PC-3 (cell line): ENCODE results near the gene POLL. TPM values are rescaled to one million over a fixed set of nuclear protein-coding genes. Genes with fewer than 3 reads are reported as not detected.
"Not testable (repeated sequence)": the region's sequence is repeated elsewhere in the genome, so short reads cannot be mapped to it uniquely, and the experiment has no call there.

Source experiments
- ATAC-seq: fragments of 200-7000 bp; cut with Tn5 transposase; 2 replicates; pipeline ENCODE4 v1.9.1; 2020; ENCODE audit warnings: mild to moderate bottlenecking, moderate library complexity
- BruUV-seq: library from RNA; stranded (reverse); fragments of 400-500 nt; replicated peaks from 2 replicates; lab custom pipeline; 2021; lab: Mats Ljungman, UMichigan
- CTCF ChIA-PET: fragments of 300-600 bp; sonication (Branson Sonifier 250); formaldehyde crosslinking; loops from one replicate; lab custom pipeline; 2022; ENCODE audit warnings: antibody characterized with exemption; lab: Charles Lee
- POLR2A ChIA-PET: fragments of 300-600 bp; sonication (Branson Sonifier 250); formaldehyde crosslinking; loops from one replicate; lab custom pipeline; 2022; ENCODE audit warnings: antibody characterized with exemption; ENCODE audit not compliant: unreplicated experiment; lab: Charles Lee
- DNase-seq: peaks from one replicate; pipeline ENCODE4 v3.0.0-alpha.2; 2015
- H2AFZ ChIP-seq: fragments of 300-600 bp; sonication (generic); 2 replicates; pipeline ENCODE4 v1.6.0; 2016; ENCODE audit warnings: antibody characterized with exemption, low read length
- H3F3A ChIP-seq: fragments of 300-600 bp; sonication (generic); one replicate; pipeline ENCODE4 v1.6.0; 2017; ENCODE audit warnings: antibody characterized with exemption, low read length, control low read depth, mild to moderate bottlenecking; ENCODE audit not compliant: unreplicated experiment
- H3K27ac ChIP-seq: fragments of 300-600 bp; sonication (generic); 2 replicates; pipeline ENCODE4 v1.5.1; 2016; ENCODE audit warnings: mild to moderate bottlenecking, low read length
- H3K27me3 ChIP-seq: fragments of 300-600 bp; sonication (generic); 2 replicates; pipeline ENCODE4 v1.6.1; 2016; ENCODE audit warnings: low read length, mixed read lengths
- H3K36me3 ChIP-seq: fragments of 300-600 bp; sonication (generic); 2 replicates; pipeline ENCODE4 v1.6.1; 2016; ENCODE audit warnings: low read depth, mixed run types, low read length, mixed read lengths
- H3K4me1 ChIP-seq: fragments of 300-600 bp; sonication (generic); 2 replicates; pipeline ENCODE4 v1.5.1; 2016; ENCODE audit warnings: low read length; ENCODE audit not compliant: insufficient read depth
- H3K4me2 ChIP-seq: fragments of 300-600 bp; sonication (generic); 2 replicates; pipeline ENCODE4 v1.6.0; 2016; ENCODE audit warnings: low read length
- H3K4me3 ChIP-seq: fragments of 300-600 bp; sonication (generic); 2 replicates; pipeline ENCODE4 v1.5.1; 2016; ENCODE audit warnings: mild to moderate bottlenecking, low read length, mixed read lengths
- H3K79me2 ChIP-seq: fragments of 300-600 bp; sonication (generic); 2 replicates; pipeline ENCODE4 v1.6.1; 2017; ENCODE audit warnings: low read length, mixed read lengths
- H3K9ac ChIP-seq: fragments of 300-600 bp; sonication (generic); 2 replicates; pipeline ENCODE4 v1.6.0; 2016; ENCODE audit warnings: mild to moderate bottlenecking, low read length
- H3K9me2 ChIP-seq: fragments of 300-600 bp; sonication (generic); replicated peaks from 2 replicates; pipeline ENCODE4 v1.6.1; 2016; ENCODE audit warnings: mixed run types, low read length, mixed read lengths
- H3K9me3 ChIP-seq: fragments of 300-600 bp; sonication (generic); 2 replicates; pipeline ENCODE4 v1.6.1; 2016; ENCODE audit warnings: low read length, mixed read lengths
- H4K20me1 ChIP-seq: fragments of 300-600 bp; sonication (generic); 2 replicates; pipeline ENCODE4 v1.6.1; 2016; ENCODE audit warnings: low read length, mixed read lengths
- EZH2 ChIP-seq: fragments of 300-600 bp; sonication (generic); IDR thresholded peaks from one replicate; pipeline ENCODE4 v1.6.1; 2017; ENCODE audit warnings: antibody characterized with exemption, mild to moderate bottlenecking, low read length; ENCODE audit not compliant: unreplicated experiment
- EZH2phosphoT487 ChIP-seq: fragments of 300-600 bp; sonication (generic); IDR thresholded peaks from 2 replicates; pipeline ENCODE4 v1.6.1; 2018; ENCODE audit warnings: mild to moderate bottlenecking, antibody characterized with exemption, low read length, borderline replicate concordance
- intact Hi-C: fragments of 100-400 bp; cut with micrococcal nuclease; formaldehyde crosslinking; loops from 2 replicates; pipeline ENCODE4 v1.9.0; 2023
- total RNA-seq: library from RNA; depleted of rRNA; stranded (reverse); fragments of >200 nt; gene quantifications from 2 replicates; pipeline ENCODE4 v1.2.3, GENCODE V29; 2014
- TF ChIP-seq, protein P1 (sequence below): fragments of 300-600 bp; sonication (generic); conservative IDR thresholded peaks from 2 replicates; pipeline ENCODE4 v1.5.1; 2017; ENCODE audit warnings: antibody characterized with exemption, low read depth, mild to moderate bottlenecking, low read length

Gene POLL
- total RNA-seq, 1 experiment from 2014 or later = 10.9 TPM

DNA sequence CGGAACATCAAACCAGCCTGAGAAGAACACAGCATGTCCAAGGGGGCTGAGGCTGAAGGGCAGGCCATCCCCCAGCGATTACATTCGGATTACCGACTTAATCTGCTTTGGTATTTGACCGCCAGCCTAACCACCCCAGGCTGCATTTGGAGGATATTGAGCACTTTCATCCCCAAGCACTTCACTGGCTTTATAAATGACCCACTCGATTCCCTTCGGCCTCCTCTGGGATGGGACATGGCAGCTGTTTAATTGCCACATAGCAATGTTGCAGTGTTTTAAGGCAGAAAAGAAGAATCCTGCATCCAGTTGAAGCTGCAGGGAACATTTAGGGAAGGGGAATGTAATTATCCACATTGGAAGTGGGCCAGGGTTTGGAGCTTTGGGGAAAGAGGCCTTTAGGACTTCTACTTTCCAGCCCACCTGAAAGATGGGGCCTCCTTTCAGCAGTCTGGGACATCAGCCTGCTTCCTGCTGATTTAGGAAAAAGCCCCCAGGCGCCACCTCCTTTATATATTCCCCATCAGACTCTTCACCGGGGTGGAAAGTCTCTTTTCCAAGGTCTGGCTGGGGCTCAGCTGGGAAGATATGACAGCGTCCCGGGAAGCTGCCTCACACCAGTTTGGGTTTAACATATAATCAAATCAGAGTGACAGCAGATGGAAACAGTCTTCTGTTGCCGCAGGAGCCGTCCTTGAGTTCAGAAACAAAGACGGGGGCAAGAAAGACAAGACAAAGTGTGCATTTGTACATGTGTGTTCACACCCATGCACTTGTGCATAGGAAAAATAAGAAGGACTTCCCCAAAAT, 9.2 kb upstream of the POLL start:
- Histone ChIP-seq H3F3A (no peaks in the 10 kb centered on the region), H3K79me2 (no peaks in the 10 kb centered on the region), H3K27me3 (no peaks in the 10 kb centered on the region), H3K9ac (no peak overlapping the region), H3K4me1 (no peaks in the 10 kb centered on the region), H3K9me2 (no peaks in the 10 kb centered on the region), H2AFZ (no peak overlapping the region), H4K20me1 (no peaks in the 10 kb centered on the region), H3K4me2 (no peak overlapping the region), H3K9me3 (no peaks in the 10 kb centered on the region), H3K36me3 (no peaks in the 10 kb centered on the region), H3K4me3 (no peak overlapping the region), H3K27ac (no peak overlapping the region)
- no peak for ATAC-seq
- TF ChIP-seq EZH2phosphoT487 (no peak), EZH2 (no peak)
- TF ChIP-seq, protein P1, sequence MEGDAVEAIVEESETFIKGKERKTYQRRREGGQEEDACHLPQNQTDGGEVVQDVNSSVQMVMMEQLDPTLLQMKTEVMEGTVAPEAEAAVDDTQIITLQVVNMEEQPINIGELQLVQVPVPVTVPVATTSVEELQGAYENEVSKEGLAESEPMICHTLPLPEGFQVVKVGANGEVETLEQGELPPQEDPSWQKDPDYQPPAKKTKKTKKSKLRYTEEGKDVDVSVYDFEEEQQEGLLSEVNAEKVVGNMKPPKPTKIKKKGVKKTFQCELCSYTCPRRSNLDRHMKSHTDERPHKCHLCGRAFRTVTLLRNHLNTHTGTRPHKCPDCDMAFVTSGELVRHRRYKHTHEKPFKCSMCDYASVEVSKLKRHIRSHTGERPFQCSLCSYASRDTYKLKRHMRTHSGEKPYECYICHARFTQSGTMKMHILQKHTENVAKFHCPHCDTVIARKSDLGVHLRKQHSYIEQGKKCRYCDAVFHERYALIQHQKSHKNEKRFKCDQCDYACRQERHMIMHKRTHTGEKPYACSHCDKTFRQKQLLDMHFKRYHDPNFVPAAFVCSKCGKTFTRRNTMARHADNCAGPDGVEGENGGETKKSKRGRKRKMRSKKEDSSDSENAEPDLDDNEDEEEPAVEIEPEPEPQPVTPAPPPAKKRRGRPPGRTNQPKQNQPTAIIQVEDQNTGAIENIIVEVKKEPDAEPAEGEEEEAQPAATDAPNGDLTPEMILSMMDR = no peak
- no peak for DNase-seq
- CTCF ChIA-PET = no interaction called here
- intact Hi-C loops = no loop called here
- POLR2A ChIA-PET = no interaction called here
- BruUV-seq = no TSS peak

DNA sequence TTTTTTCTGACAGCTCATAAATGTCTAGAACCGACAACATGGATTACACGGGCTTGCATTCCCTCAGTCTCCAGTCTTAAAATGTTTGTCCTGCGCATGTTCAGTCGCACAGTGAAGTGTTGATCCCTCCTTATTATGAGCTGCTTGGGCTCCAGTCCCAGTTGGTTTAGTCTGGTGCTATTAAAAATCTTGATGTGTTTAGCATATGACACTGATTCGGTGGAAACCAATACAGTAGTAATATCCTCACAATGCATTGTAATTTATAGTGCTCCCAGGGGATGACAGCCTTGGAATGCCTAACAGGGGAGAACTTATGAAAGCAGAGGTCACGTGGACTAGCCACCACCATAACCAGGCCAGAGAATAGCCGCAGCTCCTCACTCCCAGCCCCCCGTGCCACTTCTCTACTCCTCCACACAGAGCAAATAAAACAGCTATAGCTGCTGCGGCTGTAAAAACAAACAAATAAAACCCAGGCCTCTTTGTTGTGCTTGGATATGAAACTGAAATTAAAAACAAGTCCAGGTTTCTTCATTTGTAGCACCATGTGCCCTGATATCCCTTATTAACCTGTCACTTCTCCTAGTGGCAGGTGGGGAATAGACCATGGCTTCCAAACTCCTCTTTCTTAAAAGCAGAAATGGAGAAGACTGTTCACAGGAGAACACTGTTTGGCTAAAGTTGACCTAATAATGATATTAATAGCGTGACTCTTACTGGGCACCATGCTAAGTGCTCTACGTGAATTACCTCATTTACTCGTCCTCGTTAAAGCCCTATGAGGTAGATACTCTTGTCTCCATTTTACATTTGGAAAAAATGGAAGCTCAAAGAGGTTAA, 7.8 kb upstream of the POLL start:
- no peak overlapping the region for H3K4me3 ChIP-seq
- CTCF ChIA-PET = no interaction called here

DNA sequence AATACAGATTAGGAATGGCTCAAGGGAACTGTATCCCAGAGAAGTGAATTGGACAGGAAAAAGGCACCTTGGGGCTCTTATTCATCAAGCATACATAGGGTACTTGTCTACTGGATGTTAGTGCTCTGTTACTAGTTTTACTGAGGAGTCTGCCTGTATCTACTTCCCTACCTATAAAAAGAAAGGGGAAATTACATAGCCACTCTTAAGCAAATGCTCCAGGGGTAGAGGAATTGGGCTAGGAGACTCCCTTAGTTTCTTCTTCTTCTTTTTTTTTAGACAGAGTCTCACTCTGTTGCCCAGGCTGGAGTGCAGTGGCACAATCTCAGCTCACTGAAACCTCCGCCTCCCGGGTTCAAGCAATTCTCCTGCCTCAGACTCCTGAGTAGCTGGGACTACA, 5.3 kb upstream of the POLL start:
- H3K27me3 ChIP-seq, H2AFZ ChIP-seq, ATAC-seq, H4K20me1 ChIP-seq, H3K9me3 ChIP-seq, intact Hi-C loops, H3K4me1 ChIP-seq, CTCF ChIA-PET, H3K9me2 ChIP-seq, BruUV-seq, H3K4me3 ChIP-seq, DNase-seq, H3K36me3 ChIP-seq, H3F3A ChIP-seq, H3K9ac ChIP-seq, H3K27ac ChIP-seq, H3K4me2 ChIP-seq: not testable (repeated sequence)
- POLR2A ChIA-PET = interaction anchor here (0.6 kb wide), 1 partner anchor 90 kb away, joined by 3 read pairs; no protein-coding TSS in a partner anchor
- 0 out of 2 replicates have a peak, but pooled peaks cover 11% of the 10 kb centered on the region for H3K79me2 ChIP-seq

More for the DNA sequence above, 7.8 kb upstream of the POLL start:
- no peak for TF ChIP-seq EZH2
- TF ChIP-seq EZH2phosphoT487 = no peak
- TF ChIP-seq, protein P1 = no peak
- Histone ChIP-seq H3K27me3 (no peaks in the 10 kb centered on the region), H4K20me1 (no peaks in the 10 kb centered on the region), H2AFZ (no peak overlapping the region), H3K9me3 (no peaks in the 10 kb centered on the region), H3K27ac (no peak overlapping the region), H3K9me2 (no peaks in the 10 kb centered on the region), H3K36me3 (no peaks in the 10 kb centered on the region), H3K4me2 (no peak overlapping the region), H3K79me2 (no peaks in the 10 kb centered on the region), H3K4me1 (no peaks in the 10 kb centered on the region), H3K9ac (no peak overlapping the region), H3F3A (no peaks in the 10 kb centered on the region)
- intact Hi-C loops = no loop called here
- no peak for ATAC-seq
- POLR2A ChIA-PET = no interaction called here
- DNase-seq = no peak
- BruUV-seq = no TSS peak
